ENCODE data around the gene SLK.

SLK gene

DNA sequence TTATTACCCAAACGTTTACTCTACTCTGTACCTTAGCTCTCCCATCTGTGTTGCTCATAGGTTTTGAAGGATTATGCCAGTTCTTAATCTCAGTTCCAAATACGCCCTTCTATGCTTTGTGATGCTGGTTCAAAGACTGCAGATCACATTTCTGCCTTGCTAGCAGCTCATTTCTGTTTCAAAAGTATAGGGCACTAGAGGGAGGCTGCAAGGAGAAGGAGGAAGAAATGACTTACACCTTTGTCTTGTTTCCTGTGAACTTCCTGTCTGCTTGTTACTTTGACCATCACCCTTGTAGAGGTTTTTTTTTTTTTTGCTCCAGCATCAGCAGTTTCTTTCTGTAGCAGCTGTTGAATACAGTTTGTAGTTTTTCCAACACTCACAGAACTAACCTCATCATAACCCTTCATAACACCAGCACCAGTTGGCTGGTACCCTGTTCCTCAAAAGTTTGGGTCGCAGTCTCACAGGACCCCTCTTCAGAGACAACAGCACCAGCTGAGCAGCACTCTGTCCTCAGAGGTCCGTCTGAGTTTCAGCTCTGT, 16.5 kb downstream of the SLK start:
- TF ChIP-seq, protein P1, sequence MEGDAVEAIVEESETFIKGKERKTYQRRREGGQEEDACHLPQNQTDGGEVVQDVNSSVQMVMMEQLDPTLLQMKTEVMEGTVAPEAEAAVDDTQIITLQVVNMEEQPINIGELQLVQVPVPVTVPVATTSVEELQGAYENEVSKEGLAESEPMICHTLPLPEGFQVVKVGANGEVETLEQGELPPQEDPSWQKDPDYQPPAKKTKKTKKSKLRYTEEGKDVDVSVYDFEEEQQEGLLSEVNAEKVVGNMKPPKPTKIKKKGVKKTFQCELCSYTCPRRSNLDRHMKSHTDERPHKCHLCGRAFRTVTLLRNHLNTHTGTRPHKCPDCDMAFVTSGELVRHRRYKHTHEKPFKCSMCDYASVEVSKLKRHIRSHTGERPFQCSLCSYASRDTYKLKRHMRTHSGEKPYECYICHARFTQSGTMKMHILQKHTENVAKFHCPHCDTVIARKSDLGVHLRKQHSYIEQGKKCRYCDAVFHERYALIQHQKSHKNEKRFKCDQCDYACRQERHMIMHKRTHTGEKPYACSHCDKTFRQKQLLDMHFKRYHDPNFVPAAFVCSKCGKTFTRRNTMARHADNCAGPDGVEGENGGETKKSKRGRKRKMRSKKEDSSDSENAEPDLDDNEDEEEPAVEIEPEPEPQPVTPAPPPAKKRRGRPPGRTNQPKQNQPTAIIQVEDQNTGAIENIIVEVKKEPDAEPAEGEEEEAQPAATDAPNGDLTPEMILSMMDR (IDR thresholded peaks at IDR 0.05; ENCODE audit: insufficient read depth, low read depth, low read length, missing control alignments): no peak
- DNase-seq (ENCODE audit: low read depth): peak; percentile 73
- H3K4me3 ChIP-seq (ENCODE audit: low read depth, low read length): peak overlapping the region; percentile 28

DNA sequence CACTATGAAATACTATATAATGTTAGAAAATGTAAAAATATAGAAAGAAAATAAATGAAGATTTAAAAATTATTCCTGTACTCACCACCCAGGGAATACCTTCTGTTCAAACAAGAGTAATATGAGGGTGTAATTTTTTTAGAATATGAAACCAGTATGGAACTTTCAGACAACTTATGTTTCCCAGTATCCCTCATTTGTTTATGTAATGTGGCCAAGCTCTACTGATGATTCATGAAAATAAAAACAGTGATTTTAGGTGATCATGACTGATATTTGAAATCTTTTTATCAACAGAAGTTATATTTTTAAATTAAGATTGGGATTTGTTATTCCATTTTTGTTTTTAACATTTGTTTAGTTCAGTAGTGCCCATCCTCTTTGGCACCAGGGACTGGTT, 18.8 kb downstream of the SLK start:
- TF ChIP-seq, protein P1 (IDR thresholded peaks at IDR 0.05; ENCODE audit: insufficient read depth, low read depth, low read length, missing control alignments): no peak
- DNase-seq (ENCODE audit: low read depth): no peak
- H3K4me3 ChIP-seq (ENCODE audit: low read depth, low read length): no peak overlapping the region

DNA sequence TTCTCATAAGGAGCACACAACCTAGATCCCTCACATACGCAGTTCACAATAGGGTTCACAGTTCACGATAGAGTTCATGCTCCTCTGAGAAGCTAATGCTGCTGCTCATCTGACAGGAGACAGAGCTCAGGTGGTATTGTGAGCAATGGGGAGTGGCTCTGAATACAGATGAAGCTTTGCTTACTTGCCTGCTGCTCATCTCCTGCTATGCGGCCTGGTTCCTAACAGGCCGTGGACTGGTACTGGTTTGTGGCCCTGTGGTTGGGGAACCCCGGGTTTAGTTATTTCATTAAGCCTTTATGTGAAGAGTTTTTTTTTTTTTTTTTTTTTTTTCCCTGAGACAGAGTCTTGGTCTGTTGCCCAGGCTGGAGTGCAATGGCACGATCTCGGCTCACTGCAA, 19.4 kb downstream of the SLK start:
- no peak overlapping the region for H3K4me3 ChIP-seq (ENCODE audit: low read depth, low read length)
- TF ChIP-seq, protein P1 (IDR thresholded peaks at IDR 0.05; ENCODE audit: insufficient read depth, low read depth, low read length, missing control alignments): no peak
- peak; percentile 27 for DNase-seq (ENCODE audit: low read depth)

DNA sequence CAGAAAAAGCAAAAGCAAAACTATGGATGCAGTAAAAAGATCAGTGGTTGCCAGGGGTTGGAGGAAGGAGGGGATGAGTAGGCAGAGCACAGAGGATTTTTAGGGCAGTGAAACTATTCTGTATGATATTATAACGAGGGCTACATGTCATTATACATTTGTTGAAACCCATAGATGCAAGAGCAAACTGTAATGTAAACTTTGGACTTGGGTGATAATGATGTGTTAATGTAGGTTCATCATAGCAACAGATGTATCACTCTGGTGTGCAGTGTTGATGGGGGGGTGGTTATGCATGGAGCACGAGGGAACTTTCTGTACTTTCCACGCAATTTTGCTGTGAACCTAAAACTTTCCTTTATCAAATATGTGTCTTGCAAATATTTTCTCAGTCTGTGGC, 23.2 kb downstream of the SLK start:
- TF ChIP-seq, protein P1 (IDR thresholded peaks at IDR 0.05; ENCODE audit: insufficient read depth, low read depth, low read length, missing control alignments): no peak
- peak; percentile 26 for DNase-seq (ENCODE audit: low read depth)
- H3K4me3 ChIP-seq (ENCODE audit: low read depth, low read length): no peak overlapping the region

DNA sequence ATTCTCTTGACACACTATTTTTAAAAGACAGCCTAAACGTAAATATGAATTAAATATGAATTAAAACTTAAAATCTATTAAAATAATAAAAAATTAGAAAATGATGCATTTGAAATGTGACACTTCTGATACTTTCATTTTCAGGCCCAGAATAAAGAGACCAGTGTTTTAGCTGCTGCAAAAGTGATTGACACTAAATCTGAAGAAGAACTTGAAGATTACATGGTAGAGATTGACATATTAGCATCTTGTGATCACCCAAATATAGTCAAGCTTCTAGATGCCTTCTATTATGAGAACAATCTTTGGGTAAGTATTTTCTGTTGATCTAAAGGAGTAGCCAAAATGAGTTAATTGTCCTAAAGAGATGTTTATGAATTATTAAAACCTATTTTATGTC, 23.6 kb downstream of the SLK start:
- DNase-seq (ENCODE audit: low read depth): no peak
- no peak overlapping the region for H3K4me3 ChIP-seq (ENCODE audit: low read depth, low read length)
- TF ChIP-seq, protein P1 (IDR thresholded peaks at IDR 0.05; ENCODE audit: insufficient read depth, low read depth, low read length, missing control alignments): no peak

DNA sequence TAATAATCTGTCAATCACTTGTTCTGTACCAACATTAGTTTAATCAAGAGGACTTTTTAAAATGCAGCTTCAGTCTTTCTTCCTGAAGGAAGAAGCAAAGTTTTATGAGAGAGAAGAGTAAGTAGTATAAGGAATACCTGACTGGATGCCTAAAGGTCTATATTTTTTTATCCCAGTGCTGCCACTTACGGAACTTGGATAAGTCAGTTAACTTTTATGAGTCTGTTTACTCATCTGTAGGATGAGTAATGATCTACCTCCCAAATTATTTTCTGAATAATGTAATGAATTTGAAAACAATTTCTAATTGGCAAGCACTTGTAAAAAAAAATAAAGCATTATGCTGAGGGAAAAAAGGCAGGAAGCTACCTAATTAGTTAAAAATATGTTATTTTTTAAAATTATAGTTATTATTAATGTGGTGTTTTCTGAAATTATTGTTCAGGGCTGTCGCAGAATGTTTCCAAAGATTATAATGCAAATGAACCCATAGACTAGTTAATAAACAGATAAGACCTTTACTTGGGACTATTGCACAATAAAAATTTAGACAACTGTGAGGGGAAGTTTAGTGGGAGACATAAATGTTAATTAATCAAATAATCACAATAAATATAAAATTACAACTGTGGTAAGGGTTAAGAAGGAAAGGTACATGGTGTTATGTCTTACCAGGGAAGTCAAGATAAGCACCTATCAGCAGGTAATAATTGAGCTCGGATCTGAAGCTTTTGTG, 24.6 kb downstream of the SLK start:
- TF ChIP-seq, protein P1 (IDR thresholded peaks at IDR 0.05; ENCODE audit: insufficient read depth, low read depth, low read length, missing control alignments): no peak
- DNase-seq (ENCODE audit: low read depth): no peak
- H3K4me3 ChIP-seq (ENCODE audit: low read depth, low read length): no peak overlapping the region

DNA sequence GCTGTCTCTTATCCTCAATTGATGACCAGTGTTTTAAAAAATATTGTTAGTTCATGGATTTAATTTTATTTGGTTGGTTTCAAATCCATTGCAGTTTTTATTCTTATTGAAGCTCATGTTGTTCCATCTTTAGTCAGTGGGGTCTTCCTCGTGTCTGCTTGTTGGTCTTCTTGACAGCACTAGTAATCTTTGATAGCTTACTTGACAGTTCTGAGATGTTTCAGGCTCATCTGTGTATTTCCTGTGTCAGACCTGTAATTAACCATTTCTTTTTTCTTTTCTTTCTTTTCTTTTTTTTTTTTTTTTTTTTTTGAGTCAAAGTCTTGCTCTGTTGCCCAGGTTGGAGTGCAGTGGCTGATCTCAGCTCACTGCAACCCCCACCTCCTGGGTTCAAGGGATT, 28.2 kb downstream of the SLK start:
- no peak overlapping the region for H3K4me3 ChIP-seq (ENCODE audit: low read depth, low read length)
- TF ChIP-seq, protein P1 (IDR thresholded peaks at IDR 0.05; ENCODE audit: insufficient read depth, low read depth, low read length, missing control alignments): no peak
- DNase-seq (ENCODE audit: low read depth): no peak

All from GM12865 (cell line).